Endothelial cell of umbilical vein (primary cell): ENCODE data around the gene ECPAS. TPM values are rescaled to one million over a fixed set of nuclear protein-coding genes. Genes with fewer than 3 reads are reported as not detected.

Source experiments
- BruUV-seq: library from RNA; stranded (reverse); fragments of 400-500 nt; replicated peaks from 2 replicates; lab custom pipeline; 2021; lab: Mats Ljungman, UMichigan
- CTCF ChIA-PET: fragments of 300-600, 350-600 bp; sonication (Branson Sonifier 250); formaldehyde crosslinking; loops from one replicate; lab custom pipeline; 2021; ENCODE audit warnings: antibody characterized with exemption, inconsistent platforms; lab: Charles Lee
- POLR2A ChIA-PET: fragments of 300-600, 350-600 bp; sonication (Branson Sonifier 250); formaldehyde crosslinking; loops from one replicate; lab custom pipeline; 2021; ENCODE audit warnings: antibody characterized with exemption, inconsistent platforms; lab: Charles Lee
- DNase-seq: peaks from one replicate; pipeline ENCODE4 v3.0.0-alpha.2; 2011; ENCODE audit warnings: low read depth, low spot score
- FAIRE-seq: peaks from 2 replicates; lab custom pipeline; 2011; peaks lifted over from hg19 to GRCh38; lab: Jason Lieb, UNC
- H2AFZ ChIP-seq: 2 replicates; pipeline ENCODE4 v1.6.0; 2012; ENCODE audit warnings: low read depth, low read length, control low read depth, inconsistent platforms
- H3K27ac ChIP-seq: 2 replicates; pipeline ENCODE4 v1.5.1; 2011; ENCODE audit warnings: low read depth, mild to moderate bottlenecking, control low read depth, low read length, moderate library complexity; ENCODE audit not compliant: insufficient read depth
- H3K27me3 ChIP-seq, 2 experiments: 2 replicates each; pipeline versions ENCODE4 v1.6.0 to v1.6.1; 2011; ENCODE audit warnings: low read length in 2 of 2, mixed read lengths in 1 of 2; ENCODE audit not compliant: control insufficient read depth in 2 of 2, insufficient read depth in 2 of 2
- H3K36me3 ChIP-seq, 2 experiments: 2 replicates in 1 of 2; 3 replicates in 1 of 2; pipeline ENCODE4 v1.5.1; 2011; ENCODE audit warnings: low read length in 2 of 2, mild to moderate bottlenecking in 1 of 2, moderate library complexity in 1 of 2; ENCODE audit not compliant: control insufficient read depth in 2 of 2, insufficient read depth in 2 of 2; ENCODE audit errors: extremely low read depth in 1 of 2
- H3K4me1 ChIP-seq: 3 replicates; pipeline ENCODE4 v1.5.1; 2011; ENCODE audit warnings: mild to moderate bottlenecking, low read length; ENCODE audit not compliant: control insufficient read depth, insufficient read depth; ENCODE audit errors: extremely low read depth
- H3K4me2 ChIP-seq: 2 replicates; pipeline ENCODE4 v1.6.1; 2011; ENCODE audit warnings: low read length, control low read depth, mixed read lengths; ENCODE audit not compliant: insufficient read depth
- H3K4me3 ChIP-seq, 3 experiments: fragments of 200-600 bp in 1 of 3; sonication (generic), shearing (Covaris generic) in 1 of 3; replicated peaks in 1 of 3; 2 replicates each; pipeline ENCODE4 v1.5.1; 2011 to 2016; ENCODE audit warnings: control low read depth in 3 of 3, low read length in 3 of 3, mild to moderate bottlenecking in 2 of 3, inconsistent platforms in 1 of 3, low read depth in 1 of 3, moderate library complexity in 1 of 3; ENCODE audit not compliant: insufficient read depth in 1 of 3
- H3K79me2 ChIP-seq: 2 replicates; pipeline ENCODE4 v1.6.0; 2012; ENCODE audit warnings: low read length, inconsistent platforms; ENCODE audit not compliant: control insufficient read depth, insufficient read depth
- H3K9ac ChIP-seq: replicated peaks from 2 replicates; pipeline ENCODE3; 2011; ENCODE audit warnings: low read length, control low read depth; ENCODE audit not compliant: insufficient read depth; ENCODE audit errors: extremely low read depth
- H3K9me1 ChIP-seq: replicated peaks from 3 replicates; pipeline ENCODE4 v1.6.0; 2011; ENCODE audit warnings: mild to moderate bottlenecking, low read length; ENCODE audit not compliant: control insufficient read depth, insufficient read depth; ENCODE audit errors: extremely low read depth
- H3K9me3 ChIP-seq: replicated peaks from 2 replicates; pipeline ENCODE4 v1.5.1; 2012; ENCODE audit warnings: low read length, inconsistent platforms; ENCODE audit not compliant: control insufficient read depth, insufficient read depth
- H4K20me1 ChIP-seq: replicated peaks from 2 replicates; pipeline ENCODE3; 2011; ENCODE audit warnings: mild to moderate bottlenecking, low read length; ENCODE audit not compliant: control insufficient read depth, insufficient read depth; ENCODE audit errors: extremely low read depth
- EZH2 ChIP-seq: IDR thresholded peaks from 2 replicates; pipeline ENCODE4 v1.6.1; 2012; ENCODE audit warnings: borderline replicate concordance, low read depth, mild to moderate bottlenecking, moderate library complexity, low read length, inconsistent platforms; ENCODE audit not compliant: severe bottlenecking
- GATA2 ChIP-seq: IDR thresholded peaks from 2 replicates; pipeline ENCODE4 v1.7.0; 2011; ENCODE audit warnings: low read depth, mild to moderate bottlenecking, moderate library complexity, mixed read lengths, low read length; ENCODE audit not compliant: insufficient read length, insufficient read depth
- POLR2A ChIP-seq: IDR thresholded peaks from 2 replicates; pipeline ENCODE4 v1.6.1; 2012; ENCODE audit warnings: low read depth, mild to moderate bottlenecking, control low read depth, low read length
- POLR2AphosphoS5 ChIP-seq: IDR thresholded peaks from 2 replicates; pipeline ENCODE4 v1.6.1; 2012; ENCODE audit warnings: low read depth, mild to moderate bottlenecking, control low read depth, low read length, moderate library complexity; ENCODE audit not compliant: insufficient read depth
- dilution Hi-C: fragments of 300-500 bp; cut with MboI; formaldehyde crosslinking; loops from one replicate; pipeline ENCODE4 v1.15.0; 2019; ENCODE audit warnings: low sequenced_read_pairs; ENCODE audit not compliant: extremely low pct_ligation_motif_present
- intact Hi-C: fragments of 100-400 bp; cut with micrococcal nuclease; formaldehyde crosslinking; loops from one replicate; pipeline ENCODE4 v1.10.0; 2022
- polyA plus RNA-seq, 4 experiments: library from polyadenylated mRNA; depleted of rRNA in 3 of 4; stranded (reverse) in 3 of 4; unstranded in 1 of 4; fragments of >200 nt; gene quantifications; 2 replicates each; pipeline versions ENCODE4 v1.2.1 to v1.2.3, GENCODE V29; 2011 to 2012; ENCODE audit warnings: missing spikeins in 1 of 4
- total RNA-seq: library from RNA; stranded (reverse); gene quantifications from 2 replicates; pipeline ENCODE4 v1.2.3, GENCODE V29; 2021
- TF ChIP-seq, protein P1 (sequence below), 2 donors: IDR thresholded peaks; 1 replicate in 1 of 2; 2 replicates in 1 of 2; pipeline ENCODE4 v1.5.1; 2011; ENCODE audit warnings: low read length in 2 of 2, mild to moderate bottlenecking in 2 of 2, moderate library complexity in 2 of 2, control low read depth in 1 of 2, inconsistent platforms in 1 of 2, low read depth in 1 of 2; ENCODE audit not compliant: insufficient read depth in 1 of 2; ENCODE audit errors: extremely low read depth in 1 of 2
- TF ChIP-seq, protein P2 (sequence below): IDR thresholded peaks from 2 replicates; pipeline ENCODE4 v1.6.1; 2011; ENCODE audit not compliant: insufficient read depth, insufficient read length

ECPAS gene
- total and polyA plus RNA-seq, 2 donors (not counting 3 experiments of a cell fraction or from before 2014, with no cell fraction given): 17.9 to 89.3 TPM

DNA sequence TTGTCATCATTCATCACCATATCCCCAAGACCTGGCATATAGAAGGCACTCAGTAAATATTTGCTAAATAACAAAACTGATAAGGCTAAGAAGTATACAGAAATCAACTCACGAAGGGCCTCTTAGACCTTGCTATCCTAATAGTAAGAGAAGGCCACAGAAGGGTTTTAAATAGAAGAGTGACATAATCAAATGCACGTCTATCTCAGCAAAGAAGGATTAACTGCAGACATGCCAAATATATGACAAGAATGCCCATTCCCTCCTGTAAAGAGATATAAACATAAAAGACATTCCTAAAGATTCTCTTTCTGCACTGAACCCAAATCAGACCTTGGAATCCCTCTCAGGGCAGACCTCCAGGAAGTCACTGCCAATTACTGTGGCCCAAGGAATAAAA, 34.1 kb downstream of the ECPAS start:
- no peak overlapping the region for H3K9ac ChIP-seq
- no peak for FAIRE-seq
- no peak overlapping the region for H3K27ac ChIP-seq
- no peaks in the 10 kb centered on the region for H3K36me3 ChIP-seq
- no peaks in the 10 kb centered on the region for H3K9me3 ChIP-seq
- POLR2A ChIA-PET: no interaction called here
- no peak overlapping the region for H2AFZ ChIP-seq
- dilution Hi-C loops (no loop called here), intact Hi-C loops (no loop called here)
- H3K4me1 ChIP-seq: no peaks in the 10 kb centered on the region
- no TSS peak for BruUV-seq
- H3K9me1 ChIP-seq: no peaks in the 10 kb centered on the region
- TF ChIP-seq POLR2A: no peak
- no peak for TF ChIP-seq GATA2
- TF ChIP-seq POLR2AphosphoS5: no peak
- TF ChIP-seq, protein P1, sequence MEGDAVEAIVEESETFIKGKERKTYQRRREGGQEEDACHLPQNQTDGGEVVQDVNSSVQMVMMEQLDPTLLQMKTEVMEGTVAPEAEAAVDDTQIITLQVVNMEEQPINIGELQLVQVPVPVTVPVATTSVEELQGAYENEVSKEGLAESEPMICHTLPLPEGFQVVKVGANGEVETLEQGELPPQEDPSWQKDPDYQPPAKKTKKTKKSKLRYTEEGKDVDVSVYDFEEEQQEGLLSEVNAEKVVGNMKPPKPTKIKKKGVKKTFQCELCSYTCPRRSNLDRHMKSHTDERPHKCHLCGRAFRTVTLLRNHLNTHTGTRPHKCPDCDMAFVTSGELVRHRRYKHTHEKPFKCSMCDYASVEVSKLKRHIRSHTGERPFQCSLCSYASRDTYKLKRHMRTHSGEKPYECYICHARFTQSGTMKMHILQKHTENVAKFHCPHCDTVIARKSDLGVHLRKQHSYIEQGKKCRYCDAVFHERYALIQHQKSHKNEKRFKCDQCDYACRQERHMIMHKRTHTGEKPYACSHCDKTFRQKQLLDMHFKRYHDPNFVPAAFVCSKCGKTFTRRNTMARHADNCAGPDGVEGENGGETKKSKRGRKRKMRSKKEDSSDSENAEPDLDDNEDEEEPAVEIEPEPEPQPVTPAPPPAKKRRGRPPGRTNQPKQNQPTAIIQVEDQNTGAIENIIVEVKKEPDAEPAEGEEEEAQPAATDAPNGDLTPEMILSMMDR (IDR thresholded peaks at IDR 0.05; ENCODE audit: extremely low read depth in 1 of 2, insufficient read depth in 1 of 2, low read depth in 1 of 2, low read length in 2 of 2): no peak
- TF ChIP-seq EZH2: no peak
- TF ChIP-seq, protein P2, sequence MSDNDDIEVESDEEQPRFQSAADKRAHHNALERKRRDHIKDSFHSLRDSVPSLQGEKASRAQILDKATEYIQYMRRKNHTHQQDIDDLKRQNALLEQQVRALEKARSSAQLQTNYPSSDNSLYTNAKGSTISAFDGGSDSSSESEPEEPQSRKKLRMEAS: no peak
- no peaks in the 10 kb centered on the region for H3K27me3 ChIP-seq
- no peak overlapping the region for H3K4me2 ChIP-seq
- H3K79me2 ChIP-seq: peaks cover 54% of the 10 kb centered on the region
- H4K20me1 ChIP-seq: peaks cover 3% of the 10 kb centered on the region
- no peak overlapping the region for H3K4me3 ChIP-seq
- CTCF ChIA-PET: no interaction called here
- no peak for DNase-seq
